Adrenal gland (tissue), 12 donors: ENCODE results near the gene PCLO. TPM values are rescaled to one million over a fixed set of nuclear protein-coding genes. Genes with fewer than 3 reads are reported as not detected.

Experiments used
- DNase-seq, 7 donors: peaks; one replicate each; pipeline ENCODE4 v3.0.0-alpha.2; 2019 to 2020
- H3K27ac ChIP-seq, 5 donors: fragments of 200-600 bp; sonication (generic) in 4 of 5; 1 replicate in 3 of 5; 2 replicates in 2 of 5; pipeline versions ENCODE4 v1.5.1 to v1.8.0; 2016 to 2020; ENCODE audit warnings: mild to moderate bottlenecking in 1 of 5
- H3K27me3 ChIP-seq: fragments of 200-600 bp; 2 replicates; pipeline ENCODE4 v1.8.0; 2021
- H3K36me3 ChIP-seq, 2 donors: fragments of 200-600 bp; replicated peaks in 1 of 2; 1 replicate in 1 of 2; 2 replicates in 1 of 2; pipeline versions ENCODE4 v1.5.1 to v1.8.0; 2018 to 2022
- H3K4me1 ChIP-seq, 2 donors: fragments of 200-600 bp; replicated peaks in 1 of 2; 1 replicate in 1 of 2; 2 replicates in 1 of 2; pipeline versions ENCODE4 v1.5.1 to v1.8.0; 2018 to 2021
- H3K4me3 ChIP-seq, 4 donors: fragments of 200-600 bp; sonication (generic) in 3 of 4; one replicate each; pipeline ENCODE4 v1.5.1; 2016 to 2018
- H3K9me3 ChIP-seq, 3 donors: fragments of 200-600 bp; sonication (generic) in 1 of 3; replicated peaks in 1 of 3; 1 replicate in 2 of 3; 2 replicates in 1 of 3; pipeline versions ENCODE4 v1.5.1 to v1.8.0; 2016 to 2021
- CTCF ChIP-seq, 6 experiments: fragments of 450-650 bp in 4 of 6; fragments of 200-600 bp in 2 of 6; sonication (generic) in 1 of 6; IDR thresholded peaks; 1 replicate in 5 of 6; 2 replicates in 1 of 6; pipeline versions ENCODE4 v1.5.1 to v1.8.0; 2016 to 2021; ENCODE audit warnings: antibody characterized with exemption in 6 of 6, mild to moderate bottlenecking in 2 of 6, moderate library complexity in 1 of 6
- POLR2A ChIP-seq, 2 donors: fragments of 450-650 bp; IDR thresholded peaks; one replicate each; pipeline ENCODE4 v1.6.1; 2017; ENCODE audit warnings: antibody characterized with exemption in 2 of 2, mild to moderate bottlenecking in 2 of 2, moderate library complexity in 1 of 2
- WGBS, 4 donors: extraction: QIAGEN DNeasy Blood & Tissue Kit in 2 of 4; methylation state at CpG; one replicate each; pipeline versions ENCODE4 v1.1.5 to v1.1.7; 2013 to 2017; 5-methylcytosine and 5-hydroxymethylcytosine counted together
- intact Hi-C, 2 donors: fragments of 100-400 bp; cut with DNase I; formaldehyde crosslinking; loops; one replicate each; pipeline versions ENCODE4 v1.14.1 to v1.15.0; 2022 to 2023
- polyA plus RNA-seq, 3 donors: library from polyadenylated mRNA; stranded (reverse); fragments of 200-250 nt in 2 of 3; fragments of 350-450 nt in 1 of 3; fragmentation: Illumina TruSeq in 1 of 3; extraction: RNeasy Lipid Tissue Mini Kit (QIAGEN cat#74804) in 1 of 3; gene quantifications; one replicate each; pipeline ENCODE4 v1.2.3, GENCODE V29; 2013 to 2014
- total RNA-seq, 9 donors: library from RNA; depleted of rRNA in 4 of 9; stranded (reverse); fragments of >200 nt in 4 of 9; fragments of 120-200 nt in 1 of 9; fragmentation: NEBNext Ultra II Directional in 1 of 9; extraction: Animal tissue kit (Norgen Biotek cat#: 25700) in 1 of 9; gene quantifications; one replicate each; pipeline versions ENCODE4 v1.1.0 to v1.2.4, GENCODE V29; 2013 to 2023
- donor health status: healthy with polysubstance abuse.
- donor health status: Bipolar disorder and iron deficiency.
- donor health status: DM: yes; HTN: yes; CAD: no.
- donor health status: DM: no; HTN: no; CAD: no.
- donor health status: DM: no; HTN: no; CAD: no.
- donor health status: DM: yes; HTN: yes; CAD: no.

PCLO gene
- total and polyA plus RNA-seq, 12 donors, result 1.8 to 17.1 (median 9.6) TPM

GRCh38 chr7:82959528-82959927 lies 203.2 kb downstream of the PCLO start:
- Histone ChIP-seq H3K4me1 (no peaks in the 10 kb centered on the region), H3K27me3 (no peaks in the 10 kb centered on the region), H3K36me3 (no peaks in the 10 kb centered on the region), H3K27ac (no peak overlapping the region), H3K9me3 (no peaks in the 10 kb centered on the region), H3K4me3 (no peak overlapping the region)
- no peak for TF ChIP-seq CTCF (IDR thresholded peaks at IDR 0.05)
- no peak for TF ChIP-seq POLR2A (IDR thresholded peaks at IDR 0.05)
- DNase-seq, result no peak
- WGBS, 4 donors, result 76 to 92% (median 78%) methylated on average over 2 of the region's 2 CpGs
- intact Hi-C loops, result no loop called here

- Histone ChIP-seq H3K9me3 (no peaks in the 10 kb centered on the region), H3K27ac (no peak overlapping the region), H3K4me1 (no peaks in the 10 kb centered on the region), H3K36me3 (no peaks in the 10 kb centered on the region), H3K27me3 (no peaks in the 10 kb centered on the region), H3K4me3 (no peak overlapping the region)
- intact Hi-C loops, result no loop called here
- TF ChIP-seq POLR2A (IDR thresholded peaks at IDR 0.05) (no peak), CTCF (IDR thresholded peaks at IDR 0.05) (no peak)
- 62 to 83% (median 74%) methylated on average over 1 of the region's 1 CpG for WGBS, 4 donors
- no peak for DNase-seq
Measured at GRCh38 chr7:82957521-82957920, 205.2 kb downstream of the PCLO start.

- Histone ChIP-seq H3K4me1 (no peaks in the 10 kb centered on the region), H3K4me3 (no peak overlapping the region), H3K9me3 (no peaks in the 10 kb centered on the region), H3K27ac (no peak overlapping the region), H3K27me3 (no peaks in the 10 kb centered on the region), H3K36me3 (no peaks in the 10 kb centered on the region)
- 87 to 94% (median 91%) methylated on average over 6 of the region's 6 CpGs for WGBS, 4 donors
- DNase-seq, result no peak
- intact Hi-C loops, result no loop called here
- no peak for TF ChIP-seq CTCF (IDR thresholded peaks at IDR 0.05)
- TF ChIP-seq POLR2A (IDR thresholded peaks at IDR 0.05), result no peak
Measured at GRCh38 chr7:82953324-82954027, 209.2 kb downstream of the PCLO start.

- TF ChIP-seq CTCF (IDR thresholded peaks at IDR 0.05) (no peak), POLR2A (IDR thresholded peaks at IDR 0.05) (no peak)
- Histone ChIP-seq H3K4me1 (no peaks in the 10 kb centered on the region), H3K36me3 (no peaks in the 10 kb centered on the region), H3K27me3 (no peaks in the 10 kb centered on the region), H3K27ac (no peak overlapping the region), H3K4me3 (no peak overlapping the region), H3K9me3 (no peaks in the 10 kb centered on the region)
- WGBS, 4 donors, result 84 to 94% (median 86%) methylated on average over 4 of the region's 4 CpGs
- no peak for DNase-seq
- intact Hi-C loops, result no loop called here
Measured at GRCh38 chr7:82950436-82950835, 212.2 kb downstream of the PCLO start.
